Activated B cell treated with CpG ODN at 0.5 μM for 24 hours (primary cell): ENCODE measurements around the gene TAS1R3. TPM values are rescaled to one million over a fixed set of nuclear protein-coding genes. Genes with fewer than 3 reads are reported as not detected.

Experiments used
- ATAC-seq: fragments of 200-7000 bp; cut with Tn5 transposase; one replicate; pipeline ENCODE4 v1.10.0; 2021; ENCODE audit warnings: low read depth, mild to moderate bottlenecking, moderate library complexity
- CTCF ChIA-PET: fragments of 350-600 bp; sonication (Branson Sonifier 250); formaldehyde crosslinking; loops from one replicate; lab custom pipeline; 2021; ENCODE audit warnings: antibody characterized with exemption; lab: Charles Lee
- POLR2A ChIA-PET: fragments of 350-600 bp; sonication (Branson Sonifier 250); formaldehyde crosslinking; loops from one replicate; lab custom pipeline; 2021; ENCODE audit warnings: antibody characterized with exemption; lab: Charles Lee
- DNase-seq: peaks from one replicate; pipeline ENCODE4 v3.0.0; 2022
- H3K27ac Mint-ChIP-seq: one replicate; pipeline ENCODE4 v1.8.0; 2020; ENCODE audit warnings: mixed read lengths
- H3K27me3 Mint-ChIP-seq: one replicate; pipeline ENCODE4 v1.8.0; 2021; ENCODE audit warnings: mixed read lengths
- H3K36me3 Mint-ChIP-seq: one replicate; pipeline ENCODE4 v1.8.0; 2021; ENCODE audit warnings: low read depth, mixed read lengths
- H3K4me1 Mint-ChIP-seq: one replicate; pipeline ENCODE4 v1.8.0; 2021; ENCODE audit warnings: mixed read lengths
- H3K4me3 Mint-ChIP-seq: one replicate; pipeline ENCODE4 v1.8.0; 2020; ENCODE audit warnings: mild to moderate bottlenecking, mixed read lengths
- H3K9me3 Mint-ChIP-seq: one replicate; pipeline ENCODE4 v1.8.0; 2020; ENCODE audit warnings: mixed read lengths
- intact Hi-C: fragments of 100-400 bp; cut with micrococcal nuclease; formaldehyde crosslinking; loops from one replicate; pipeline ENCODE4 v1.15.1; 2024
- total RNA-seq: library from RNA; stranded (reverse); gene quantifications from 2 replicates; pipeline ENCODE4 v1.2.3, GENCODE V29; 2022
- TF ChIP-seq, protein P1 (sequence below): fragments of 200-600 bp; IDR thresholded peaks from one replicate; pipeline ENCODE4 v1.8.0; 2022; ENCODE audit warnings: antibody characterized with exemption, mild to moderate bottlenecking

TAS1R3 gene
- total RNA-seq, 1 donor from 2014 or later = 2.5 TPM

DNA sequence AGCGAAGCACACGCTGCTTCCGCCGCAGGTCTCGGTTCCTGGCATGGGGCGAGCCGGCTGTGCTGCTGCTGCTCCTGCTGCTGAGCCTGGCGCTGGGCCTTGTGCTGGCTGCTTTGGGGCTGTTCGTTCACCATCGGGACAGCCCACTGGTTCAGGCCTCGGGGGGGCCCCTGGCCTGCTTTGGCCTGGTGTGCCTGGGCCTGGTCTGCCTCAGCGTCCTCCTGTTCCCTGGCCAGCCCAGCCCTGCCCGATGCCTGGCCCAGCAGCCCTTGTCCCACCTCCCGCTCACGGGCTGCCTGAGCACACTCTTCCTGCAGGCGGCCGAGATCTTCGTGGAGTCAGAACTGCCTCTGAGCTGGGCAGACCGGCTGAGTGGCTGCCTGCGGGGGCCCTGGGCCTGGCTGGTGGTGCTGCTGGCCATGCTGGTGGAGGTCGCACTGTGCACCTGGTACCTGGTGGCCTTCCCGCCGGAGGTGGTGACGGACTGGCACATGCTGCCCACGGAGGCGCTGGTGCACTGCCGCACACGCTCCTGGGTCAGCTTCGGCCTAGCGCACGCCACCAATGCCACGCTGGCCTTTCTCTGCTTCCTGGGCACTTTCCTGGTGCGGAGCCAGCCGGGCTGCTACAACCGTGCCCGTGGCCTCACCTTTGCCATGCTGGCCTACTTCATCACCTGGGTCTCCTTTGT, 2.6 kb downstream of the TAS1R3 start:
- Mint-ChIP-seq H3K4me1 (peaks cover 18% of the 10 kb centered on the region), H3K4me3 (no peak overlapping the region), H3K9me3 (no peaks in the 10 kb centered on the region), H3K36me3 (peaks cover 3% of the 10 kb centered on the region), H3K27me3 (no peaks in the 10 kb centered on the region), H3K27ac (no peak overlapping the region)
- ATAC-seq (no peak), DNase-seq (no peak)
- ChIA-PET CTCF (no interaction called here), POLR2A (no interaction called here)
- TF ChIP-seq, protein P1, sequence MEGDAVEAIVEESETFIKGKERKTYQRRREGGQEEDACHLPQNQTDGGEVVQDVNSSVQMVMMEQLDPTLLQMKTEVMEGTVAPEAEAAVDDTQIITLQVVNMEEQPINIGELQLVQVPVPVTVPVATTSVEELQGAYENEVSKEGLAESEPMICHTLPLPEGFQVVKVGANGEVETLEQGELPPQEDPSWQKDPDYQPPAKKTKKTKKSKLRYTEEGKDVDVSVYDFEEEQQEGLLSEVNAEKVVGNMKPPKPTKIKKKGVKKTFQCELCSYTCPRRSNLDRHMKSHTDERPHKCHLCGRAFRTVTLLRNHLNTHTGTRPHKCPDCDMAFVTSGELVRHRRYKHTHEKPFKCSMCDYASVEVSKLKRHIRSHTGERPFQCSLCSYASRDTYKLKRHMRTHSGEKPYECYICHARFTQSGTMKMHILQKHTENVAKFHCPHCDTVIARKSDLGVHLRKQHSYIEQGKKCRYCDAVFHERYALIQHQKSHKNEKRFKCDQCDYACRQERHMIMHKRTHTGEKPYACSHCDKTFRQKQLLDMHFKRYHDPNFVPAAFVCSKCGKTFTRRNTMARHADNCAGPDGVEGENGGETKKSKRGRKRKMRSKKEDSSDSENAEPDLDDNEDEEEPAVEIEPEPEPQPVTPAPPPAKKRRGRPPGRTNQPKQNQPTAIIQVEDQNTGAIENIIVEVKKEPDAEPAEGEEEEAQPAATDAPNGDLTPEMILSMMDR = no peak
- intact Hi-C loops = no loop called here

DNA sequence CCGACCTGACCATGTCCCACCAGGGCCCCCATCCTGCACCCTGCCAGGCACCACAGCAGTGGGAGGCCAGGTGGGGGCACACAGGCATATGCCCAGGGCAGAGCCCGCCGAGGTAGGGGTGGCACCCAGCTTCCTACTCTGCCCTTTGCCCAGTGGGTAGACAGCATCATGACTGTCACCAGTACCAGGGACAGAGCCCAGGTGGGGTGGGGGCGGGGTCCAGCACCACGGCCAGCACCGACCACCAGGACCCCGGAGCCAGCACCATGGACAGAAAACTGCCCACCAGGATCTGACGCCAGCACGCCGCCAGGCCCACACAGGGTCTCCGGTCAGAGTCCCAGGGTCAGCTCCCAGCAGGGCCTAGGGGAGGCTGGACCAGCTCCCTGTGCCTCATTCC, 3.8 kb downstream of the TAS1R3 start:
- intact Hi-C loops = no loop called here
- no peak overlapping the region for H3K4me3 Mint-ChIP-seq
- ChIA-PET CTCF (no interaction called here), POLR2A (interaction anchor here (0.6 kb wide), 1 partner anchor 280 kb away, joined by 3 read pairs; no protein-coding TSS in a partner anchor)
- H3K36me3 Mint-ChIP-seq = peaks cover 7% of the 10 kb centered on the region
- no peak for ATAC-seq
- peaks cover 12% of the 10 kb centered on the region for H3K4me1 Mint-ChIP-seq
- no peaks in the 10 kb centered on the region for H3K9me3 Mint-ChIP-seq
- no peak for DNase-seq
- H3K27me3 Mint-ChIP-seq = no peaks in the 10 kb centered on the region
- H3K27ac Mint-ChIP-seq = no peak overlapping the region
- TF ChIP-seq, protein P1 = no peak

DNA sequence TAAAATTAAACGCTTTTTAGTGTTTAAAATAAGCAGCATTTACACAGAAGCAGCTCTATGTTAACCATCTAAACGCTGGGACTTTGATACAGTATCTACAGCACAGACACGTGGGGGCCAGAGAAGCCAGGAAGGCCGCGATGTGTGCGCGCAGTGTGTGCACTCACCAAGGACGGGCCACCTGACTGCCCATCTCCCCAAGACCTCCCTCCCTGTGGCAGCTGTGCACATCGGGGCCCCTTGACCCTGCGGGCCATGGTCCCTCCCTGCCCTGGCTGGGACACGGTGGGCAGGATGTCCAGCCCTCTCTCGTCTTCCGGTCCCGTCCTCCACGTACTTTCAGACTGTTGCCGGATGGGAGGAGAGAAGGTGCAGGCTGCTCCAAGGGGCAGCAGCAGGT, 4.2 kb downstream of the TAS1R3 start:
- no peak for DNase-seq
- ChIA-PET CTCF (no interaction called here), POLR2A (no interaction called here)
- intact Hi-C loops = no loop called here
- H3K9me3 Mint-ChIP-seq = no peaks in the 10 kb centered on the region
- peaks cover 8% of the 10 kb centered on the region for H3K4me1 Mint-ChIP-seq
- ATAC-seq = no peak
- H3K36me3 Mint-ChIP-seq = peaks cover 10% of the 10 kb centered on the region
- TF ChIP-seq, protein P1 = no peak
- H3K27ac Mint-ChIP-seq = no peak overlapping the region
- H3K4me3 Mint-ChIP-seq = no peak overlapping the region
- no peaks in the 10 kb centered on the region for H3K27me3 Mint-ChIP-seq

DNA sequence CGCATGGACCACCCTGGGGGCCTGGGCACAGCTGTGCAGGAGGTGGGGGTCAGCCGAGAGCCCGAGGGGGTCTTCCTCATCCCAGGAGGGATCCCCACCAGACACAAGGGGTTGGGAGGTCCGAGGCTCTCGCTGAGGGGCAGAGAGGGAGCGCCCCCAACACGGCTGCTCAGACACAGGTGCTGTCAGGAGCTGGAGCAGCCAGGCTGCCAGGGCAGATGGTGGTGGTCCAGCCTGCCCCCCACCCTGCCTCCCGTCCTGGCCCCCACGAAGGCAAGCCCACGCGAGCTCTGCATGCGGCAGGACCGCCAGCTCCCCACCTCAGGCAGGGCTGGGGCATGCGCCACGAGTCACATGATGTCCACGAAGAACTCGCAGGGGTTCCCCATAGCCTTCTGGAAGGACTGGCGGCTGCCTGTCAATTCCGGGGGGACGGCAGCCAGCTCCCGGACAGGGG, 4.7 kb downstream of the TAS1R3 start:
- H3K27me3 Mint-ChIP-seq = no peaks in the 10 kb centered on the region
- DNase-seq = no peak
- ATAC-seq = no peak
- ChIA-PET CTCF (no interaction called here), POLR2A (no interaction called here)
- peaks cover 4% of the 10 kb centered on the region for H3K4me1 Mint-ChIP-seq
- H3K9me3 Mint-ChIP-seq = no peaks in the 10 kb centered on the region
- intact Hi-C loops = no loop called here
- H3K36me3 Mint-ChIP-seq = peaks cover 11% of the 10 kb centered on the region
- H3K4me3 Mint-ChIP-seq = no peak overlapping the region
- no peak overlapping the region for H3K27ac Mint-ChIP-seq
- TF ChIP-seq, protein P1 = no peak

DNA sequence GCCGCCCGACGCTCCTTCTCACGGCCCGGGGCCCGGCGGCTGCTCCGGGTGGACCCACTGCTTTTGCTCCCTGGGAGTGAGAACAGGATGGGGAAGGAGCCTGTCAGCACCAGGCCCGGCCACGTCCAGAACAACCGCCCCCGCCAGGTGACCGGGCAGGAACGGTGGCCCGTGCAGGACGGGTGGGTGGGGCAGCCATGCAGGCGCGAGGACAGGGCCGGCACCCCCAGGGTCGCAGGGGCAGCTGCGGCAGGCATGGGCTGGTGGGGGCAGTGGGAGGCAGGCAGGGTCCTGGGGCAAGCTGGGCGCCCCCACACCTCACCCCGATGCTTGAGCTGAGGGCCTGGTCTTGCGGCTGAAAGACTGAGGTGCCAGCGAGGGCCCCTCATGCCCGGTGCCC, 5.4 kb downstream of the TAS1R3 start:
- DNase-seq (no peak), ATAC-seq (no peak)
- H3K27me3 Mint-ChIP-seq = no peaks in the 10 kb centered on the region
- no peak overlapping the region for H3K4me3 Mint-ChIP-seq
- CTCF ChIA-PET = no interaction called here
- peaks cover 15% of the 10 kb centered on the region for H3K36me3 Mint-ChIP-seq
- H3K4me1 Mint-ChIP-seq = no peaks in the 10 kb centered on the region
- no peak overlapping the region for H3K27ac Mint-ChIP-seq
- POLR2A ChIA-PET = no interaction called here
- intact Hi-C loops = no loop called here
- H3K9me3 Mint-ChIP-seq = no peaks in the 10 kb centered on the region
- TF ChIP-seq, protein P1 = no peak
